ENCODE data around the gene DCTN4.

DNA sequence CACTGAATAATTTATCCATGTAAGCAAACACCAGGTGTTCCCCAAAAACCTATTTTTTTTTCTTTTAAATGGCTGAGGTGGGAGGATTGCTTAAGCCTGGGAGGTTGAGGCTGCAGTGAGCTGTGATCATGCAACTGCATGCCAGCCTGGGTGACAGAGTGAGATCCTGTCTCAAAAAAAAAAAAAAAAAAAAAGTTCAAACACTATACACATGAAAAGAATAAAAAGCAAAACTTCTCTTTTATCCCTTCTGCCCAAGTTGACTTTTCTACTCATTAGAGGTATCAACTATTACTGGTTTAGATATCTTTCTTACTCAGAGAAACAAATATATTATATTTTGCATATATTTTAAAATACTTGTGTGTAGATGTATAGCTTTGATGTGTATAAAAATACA lies 17.8 kb downstream of the DCTN4 start:
- TF ChIP-seq POLR2A (IDR thresholded peaks at IDR 0.05; ENCODE audit: low read depth, low read length) (no peak), POLR2AphosphoS5 (IDR thresholded peaks at IDR 0.05; ENCODE audit: low read depth, low read length) (no peak), POU2F2 (IDR thresholded peaks at IDR 0.05; ENCODE audit: low read depth, low read length) (no peak)

Data from GM12891 (cell line).